Subcutaneous adipose tissue (tissue), 4 donors: ENCODE data around the gene STRBP. TPM values are rescaled to one million over a fixed set of nuclear protein-coding genes. Genes with fewer than 3 reads are reported as not detected.

ENCODE experiments used
- CTCF ChIP-seq: fragments of 450-650 bp; IDR thresholded peaks from one replicate; pipeline ENCODE4 v1.5.1; 2016; ENCODE audit warnings: low read depth, mild to moderate bottlenecking, control low read depth, antibody characterized with exemption, moderate library complexity
- total RNA-seq, 4 donors: library from RNA; depleted of rRNA; stranded (reverse); fragments of >200 nt; gene quantifications; one replicate each; pipeline ENCODE4 v1.1.0, GENCODE V29; 2016

STRBP gene
- total RNA-seq, 4 donors from 2014 or later, result 6.6 to 11.3 (median 10.0) TPM

DNA sequence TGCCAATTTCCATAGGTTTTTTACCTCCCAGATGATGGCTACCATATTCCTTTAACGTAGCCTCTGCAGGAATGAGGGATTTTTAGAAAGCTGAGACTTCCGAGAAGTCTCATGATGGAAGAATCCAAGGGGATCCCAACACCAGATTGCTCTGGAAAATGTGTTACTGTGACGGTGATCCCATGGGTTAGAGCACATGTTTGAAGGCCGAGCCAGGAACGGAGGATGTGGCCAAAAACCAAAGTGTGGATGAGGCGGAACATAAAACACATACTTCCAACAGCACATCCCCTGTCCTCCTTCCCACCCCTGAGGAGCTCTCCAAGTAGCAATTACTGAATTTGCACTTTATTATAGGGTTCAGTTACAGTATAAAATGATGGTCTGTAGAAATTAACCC, 152.3 kb downstream of the STRBP start:
- TF ChIP-seq CTCF, result no peak

- TF ChIP-seq CTCF, result no peak
Observed at GRCh38 chr9:123115146-123115913, 153.1 kb downstream of the STRBP start.

- TF ChIP-seq CTCF, result no peak
Observed at GRCh38 chr9:123113185-123113584, 155.2 kb downstream of the STRBP start.

GRCh38 chr9:123112015-123112975, 156.1 kb downstream of the STRBP start:
- no peak for TF ChIP-seq CTCF

- no peak for TF ChIP-seq CTCF
Observed at GRCh38 chr9:123111427-123112014, 156.9 kb downstream of the STRBP start.

- no peak for TF ChIP-seq CTCF
Observed at GRCh38 chr9:123109540-123110279, 158.7 kb downstream of the STRBP start.
